ENCODE measurements around the gene KIRREL3.

DNA sequence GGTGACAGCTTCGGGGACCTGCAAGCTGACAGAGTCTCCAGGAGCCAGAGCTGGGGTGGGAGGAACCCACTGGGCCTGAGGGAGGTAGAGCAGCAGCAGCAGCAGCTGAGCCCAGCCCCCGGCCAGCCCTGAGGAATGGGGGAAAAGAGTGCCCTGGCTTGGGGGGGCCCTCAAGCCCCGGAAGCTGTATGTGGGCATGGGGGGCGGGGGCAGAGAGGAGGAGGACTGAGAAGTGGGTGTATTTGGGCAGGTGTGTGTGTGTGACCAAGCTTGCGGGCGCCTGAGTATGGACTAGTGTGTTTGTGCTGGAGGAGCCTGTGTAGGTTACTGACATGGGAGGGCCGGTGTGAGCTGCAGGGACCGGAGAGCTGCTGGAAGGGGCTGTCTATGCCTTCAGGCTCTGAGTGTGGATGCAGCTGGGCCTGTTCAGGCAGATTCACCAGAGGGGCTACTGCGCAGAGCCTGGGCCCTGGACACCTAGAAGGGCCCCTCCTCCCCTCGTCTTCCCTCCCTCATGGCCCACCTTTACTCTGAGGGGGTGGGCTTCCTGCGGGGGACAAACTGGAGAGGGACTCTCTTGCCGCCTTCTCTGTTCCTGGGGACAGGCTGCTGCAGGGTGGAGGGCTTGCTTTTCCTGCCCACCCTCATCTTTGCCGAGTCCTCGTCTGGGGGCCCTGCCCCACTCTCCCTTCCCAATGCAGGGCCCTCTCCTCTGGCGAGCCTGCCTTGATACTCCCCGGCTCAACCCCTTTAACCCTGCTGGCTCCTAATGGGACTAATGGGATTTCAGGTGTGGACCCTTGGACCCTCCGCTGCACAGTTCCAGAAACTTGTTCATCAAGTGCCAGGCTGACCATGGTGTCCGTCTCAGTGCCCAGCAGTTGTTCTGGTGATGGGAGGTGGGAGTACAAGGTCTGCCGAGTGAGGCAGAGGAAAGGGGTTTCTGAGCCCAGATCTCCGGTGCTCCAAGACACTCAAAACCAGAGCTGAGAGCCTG is 616.9 kb downstream of the KIRREL3 start:
- no peak for TF ChIP-seq POLR2A (IDR thresholded peaks at IDR 0.05; ENCODE audit: low read depth, low read length)
- TF ChIP-seq, protein P1, sequence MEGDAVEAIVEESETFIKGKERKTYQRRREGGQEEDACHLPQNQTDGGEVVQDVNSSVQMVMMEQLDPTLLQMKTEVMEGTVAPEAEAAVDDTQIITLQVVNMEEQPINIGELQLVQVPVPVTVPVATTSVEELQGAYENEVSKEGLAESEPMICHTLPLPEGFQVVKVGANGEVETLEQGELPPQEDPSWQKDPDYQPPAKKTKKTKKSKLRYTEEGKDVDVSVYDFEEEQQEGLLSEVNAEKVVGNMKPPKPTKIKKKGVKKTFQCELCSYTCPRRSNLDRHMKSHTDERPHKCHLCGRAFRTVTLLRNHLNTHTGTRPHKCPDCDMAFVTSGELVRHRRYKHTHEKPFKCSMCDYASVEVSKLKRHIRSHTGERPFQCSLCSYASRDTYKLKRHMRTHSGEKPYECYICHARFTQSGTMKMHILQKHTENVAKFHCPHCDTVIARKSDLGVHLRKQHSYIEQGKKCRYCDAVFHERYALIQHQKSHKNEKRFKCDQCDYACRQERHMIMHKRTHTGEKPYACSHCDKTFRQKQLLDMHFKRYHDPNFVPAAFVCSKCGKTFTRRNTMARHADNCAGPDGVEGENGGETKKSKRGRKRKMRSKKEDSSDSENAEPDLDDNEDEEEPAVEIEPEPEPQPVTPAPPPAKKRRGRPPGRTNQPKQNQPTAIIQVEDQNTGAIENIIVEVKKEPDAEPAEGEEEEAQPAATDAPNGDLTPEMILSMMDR (conservative IDR thresholded peaks at IDR 0.05; ENCODE audit: low read depth, low read length) = no peak
- no peak for TF ChIP-seq RAD21 (IDR thresholded peaks at IDR 0.05; ENCODE audit: low read length)
- TF ChIP-seq SMC3 (IDR thresholded peaks at IDR 0.05; ENCODE audit: low read depth, low read length) = no peak
- TF ChIP-seq RFX5 (IDR thresholded peaks at IDR 0.05; ENCODE audit: low read depth, low read length) = no peak
- TF ChIP-seq, protein P2, sequence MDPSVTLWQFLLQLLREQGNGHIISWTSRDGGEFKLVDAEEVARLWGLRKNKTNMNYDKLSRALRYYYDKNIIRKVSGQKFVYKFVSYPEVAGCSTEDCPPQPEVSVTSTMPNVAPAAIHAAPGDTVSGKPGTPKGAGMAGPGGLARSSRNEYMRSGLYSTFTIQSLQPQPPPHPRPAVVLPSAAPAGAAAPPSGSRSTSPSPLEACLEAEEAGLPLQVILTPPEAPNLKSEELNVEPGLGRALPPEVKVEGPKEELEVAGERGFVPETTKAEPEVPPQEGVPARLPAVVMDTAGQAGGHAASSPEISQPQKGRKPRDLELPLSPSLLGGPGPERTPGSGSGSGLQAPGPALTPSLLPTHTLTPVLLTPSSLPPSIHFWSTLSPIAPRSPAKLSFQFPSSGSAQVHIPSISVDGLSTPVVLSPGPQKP (IDR thresholded peaks at IDR 0.05; ENCODE audit: borderline replicate concordance, low read depth, low read length) = no peak
- TF ChIP-seq, protein P3, sequence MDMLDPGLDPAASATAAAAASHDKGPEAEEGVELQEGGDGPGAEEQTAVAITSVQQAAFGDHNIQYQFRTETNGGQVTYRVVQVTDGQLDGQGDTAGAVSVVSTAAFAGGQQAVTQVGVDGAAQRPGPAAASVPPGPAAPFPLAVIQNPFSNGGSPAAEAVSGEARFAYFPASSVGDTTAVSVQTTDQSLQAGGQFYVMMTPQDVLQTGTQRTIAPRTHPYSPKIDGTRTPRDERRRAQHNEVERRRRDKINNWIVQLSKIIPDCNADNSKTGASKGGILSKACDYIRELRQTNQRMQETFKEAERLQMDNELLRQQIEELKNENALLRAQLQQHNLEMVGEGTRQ (IDR thresholded peaks at IDR 0.05; ENCODE audit: low read depth, low read length) = no peak
- no peak for TF ChIP-seq BHLHE40 (IDR thresholded peaks at IDR 0.05; ENCODE audit: low read depth, low read length)
- no peak for TF ChIP-seq MAFK (IDR thresholded peaks at IDR 0.05; ENCODE audit: low read depth, low read length)

Measured in IMR-90 (cell line).